ENCODE results near the gene CD180. TPM values are rescaled to one million over a fixed set of nuclear protein-coding genes. Genes with fewer than 3 reads are reported as not detected.

CD180 gene
- total RNA-seq, 2 experiments from 2014 or later, result 0.04 TPM; not detected in 1

GRCh38 chr5:67201897-67202549 lies 5.4 kb upstream of the CD180 start:
- H3K36me3 Mint-ChIP-seq, result peaks cover 7% of the 10 kb centered on the region
- no peaks in the 10 kb centered on the region for H3K27me3 Mint-ChIP-seq
- H3K4me1 Mint-ChIP-seq, result peaks cover 67% of the 10 kb centered on the region
- no peak for DNase-seq
- H3K9me3 Mint-ChIP-seq, result peaks cover 12% of the 10 kb centered on the region
- peak overlapping the region; percentile 12 for H3K27ac Mint-ChIP-seq
- H3K4me3 Mint-ChIP-seq, result no peak overlapping the region

GRCh38 chr5:67200809-67201562 lies 4.4 kb upstream of the CD180 start:
- Mint-ChIP-seq H3K27ac (no peak overlapping the region), H3K4me3 (no peak overlapping the region), H3K9me3 (peaks cover 12% of the 10 kb centered on the region), H3K36me3 (peaks cover 5% of the 10 kb centered on the region), H3K4me1 (peaks cover 57% of the 10 kb centered on the region), H3K27me3 (no peaks in the 10 kb centered on the region)
- no peak for DNase-seq

DNA sequence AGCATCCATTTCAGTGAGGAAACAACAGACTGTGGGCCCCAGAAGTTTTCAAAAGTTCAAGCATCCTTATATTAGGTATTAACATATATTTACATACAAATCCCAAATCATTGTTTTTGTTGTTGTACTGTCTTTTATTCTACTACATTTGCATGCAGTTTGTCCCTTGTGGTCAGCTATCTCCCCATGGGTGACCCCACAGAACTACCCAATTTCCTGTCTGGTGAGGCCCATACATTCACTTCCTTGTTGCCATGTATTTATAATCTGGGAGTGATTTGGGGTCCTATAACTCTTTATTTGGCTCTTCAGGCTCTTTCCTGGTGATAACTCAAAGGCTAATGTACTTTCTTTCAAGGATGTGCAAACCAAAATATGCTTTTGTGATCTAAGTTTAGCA lies 3.3 kb upstream of the CD180 start:
- H3K36me3 Mint-ChIP-seq, result peaks cover 5% of the 10 kb centered on the region
- no peak overlapping the region for H3K4me3 Mint-ChIP-seq
- no peak overlapping the region for H3K27ac Mint-ChIP-seq
- DNase-seq, result no peak
- no peaks in the 10 kb centered on the region for H3K27me3 Mint-ChIP-seq
- H3K9me3 Mint-ChIP-seq, result peaks cover 12% of the 10 kb centered on the region
- peaks cover 47% of the 10 kb centered on the region for H3K4me1 Mint-ChIP-seq

DNA sequence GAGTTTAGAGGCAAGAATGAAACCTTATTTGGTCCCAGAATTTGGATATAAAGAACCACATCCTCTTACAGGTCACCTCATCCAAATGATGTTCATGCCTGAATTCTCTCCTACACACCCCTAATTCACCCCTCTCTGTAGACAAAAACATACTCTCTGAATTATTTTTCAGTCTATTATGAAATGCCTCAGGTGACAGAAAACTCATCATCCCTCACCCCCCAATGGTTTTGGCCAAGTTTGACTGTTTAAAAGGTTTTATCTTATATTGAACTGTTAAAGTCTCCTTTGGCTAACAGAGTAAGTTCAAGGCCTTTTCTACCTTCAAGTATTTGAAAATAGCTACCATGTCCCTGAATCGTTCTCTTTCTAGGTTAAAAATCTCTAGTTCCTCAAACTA lies 2.3 kb upstream of the CD180 start:
- Mint-ChIP-seq H3K27ac (no peak overlapping the region), H3K4me1 (peaks cover 41% of the 10 kb centered on the region), H3K27me3 (no peaks in the 10 kb centered on the region), H3K9me3 (peaks cover 12% of the 10 kb centered on the region), H3K4me3 (no peak overlapping the region), H3K36me3 (peaks cover 2% of the 10 kb centered on the region)
- no peak for DNase-seq

- H3K36me3 Mint-ChIP-seq, result peaks cover 3% of the 10 kb centered on the region
- H3K9me3 Mint-ChIP-seq, result peaks cover 12% of the 10 kb centered on the region
- no peak for DNase-seq
- no peak overlapping the region for H3K27ac Mint-ChIP-seq
- H3K4me3 Mint-ChIP-seq, result no peak overlapping the region
- H3K4me1 Mint-ChIP-seq, result peaks cover 35% of the 10 kb centered on the region
- no peaks in the 10 kb centered on the region for H3K27me3 Mint-ChIP-seq
These were observed 937 bp upstream of the CD180 start for GRCh38 chr5:67197536-67197935.

DNA sequence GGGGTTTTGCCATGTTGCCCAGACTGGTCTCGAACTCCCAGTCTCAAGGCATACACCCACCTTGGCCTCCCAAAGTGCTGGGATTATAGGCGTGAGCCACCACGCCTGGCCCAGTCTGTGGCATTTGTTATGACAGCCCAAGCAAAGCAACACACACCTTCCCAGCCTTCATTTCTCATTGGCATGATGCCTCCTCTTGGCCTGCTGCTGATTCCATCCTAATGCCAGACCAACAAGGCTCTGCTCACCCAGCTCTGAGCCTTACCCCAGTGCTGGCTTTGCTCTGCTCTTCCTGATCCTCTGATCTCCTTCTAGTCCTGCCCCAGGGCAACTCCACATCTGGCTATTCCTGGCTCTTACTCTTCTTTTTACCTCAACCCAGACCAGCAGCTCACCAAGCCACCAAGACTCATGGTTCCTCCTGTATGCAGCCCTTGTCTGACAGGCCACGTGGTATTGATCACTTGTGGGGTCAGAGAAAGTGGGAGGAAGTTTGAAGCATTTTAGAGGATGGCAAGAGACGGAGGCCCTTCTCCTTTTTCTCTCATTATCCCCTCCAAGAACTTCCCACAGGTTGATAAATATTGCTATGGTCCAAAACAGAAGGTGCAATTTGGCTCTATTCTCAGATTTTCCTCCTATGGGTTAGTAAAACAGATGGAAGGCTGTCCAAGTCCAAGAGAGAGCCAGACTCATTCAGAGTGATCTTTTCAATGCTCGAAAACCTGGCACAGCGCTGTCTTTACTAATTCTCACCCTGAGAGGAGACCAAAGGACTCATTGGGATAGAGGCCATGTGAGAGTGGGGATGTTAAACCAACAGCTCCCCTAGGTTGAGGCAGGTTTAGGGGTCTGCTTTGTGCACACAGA lies 958 bp downstream of the CD180 start:
- peak overlapping the region; percentile 52 for H3K27ac Mint-ChIP-seq

DNA sequence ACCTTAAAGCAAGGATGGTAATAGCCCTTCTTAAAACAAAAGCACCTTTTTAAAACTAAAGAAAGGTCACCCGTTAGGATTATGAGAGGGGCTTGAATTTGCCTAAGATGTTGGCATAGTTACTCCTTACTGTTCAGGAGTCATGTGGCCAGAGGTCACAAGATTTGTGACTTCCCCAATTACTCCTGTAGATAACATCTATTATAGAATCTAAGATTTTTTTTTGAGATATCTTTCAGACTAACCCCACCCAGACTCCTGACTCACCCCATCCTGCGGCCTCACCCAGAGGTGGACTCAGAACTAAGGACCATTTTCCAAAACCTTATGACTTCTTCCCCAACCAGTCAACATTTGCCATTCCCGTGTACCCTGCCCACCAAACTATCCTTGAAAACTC lies 2.4 kb downstream of the CD180 start:
- H3K9me3 Mint-ChIP-seq, result peaks cover 9% of the 10 kb centered on the region
- no peaks in the 10 kb centered on the region for H3K27me3 Mint-ChIP-seq
- DNase-seq, result no peak
- peaks cover 22% of the 10 kb centered on the region for H3K4me1 Mint-ChIP-seq
- H3K4me3 Mint-ChIP-seq, result no peak overlapping the region
- peaks cover 3% of the 10 kb centered on the region for H3K36me3 Mint-ChIP-seq
- H3K27ac Mint-ChIP-seq, result no peak overlapping the region

More for the DNA sequence above, 958 bp downstream of the CD180 start:
- no peak for DNase-seq
- Mint-ChIP-seq H3K27me3 (no peaks in the 10 kb centered on the region), H3K36me3 (peaks cover 3% of the 10 kb centered on the region), H3K4me3 (peak overlapping the region; percentile 2), H3K4me1 (peaks cover 25% of the 10 kb centered on the region), H3K9me3 (peaks cover 12% of the 10 kb centered on the region)

DNA sequence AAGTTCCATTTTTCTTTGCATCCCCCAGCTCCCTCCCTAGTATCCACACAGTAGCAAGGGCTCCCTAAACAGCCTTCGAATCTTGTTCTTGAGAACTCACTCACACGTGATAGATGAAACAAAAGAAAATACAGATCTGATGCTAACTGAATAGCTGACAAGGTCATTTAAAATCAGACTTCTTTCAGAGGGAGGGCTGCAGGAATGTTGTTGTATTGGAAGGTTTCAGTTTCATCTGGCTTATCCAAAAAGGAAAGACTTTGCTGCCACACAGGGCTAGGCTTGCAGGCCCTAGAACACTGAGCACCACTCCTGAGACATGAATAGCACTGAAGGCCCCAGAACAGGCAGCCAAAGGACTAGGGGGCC lies 3.2 kb downstream of the CD180 start:
- Mint-ChIP-seq H3K4me3 (no peak overlapping the region), H3K27me3 (no peaks in the 10 kb centered on the region), H3K36me3 (peaks cover 3% of the 10 kb centered on the region), H3K27ac (no peak overlapping the region), H3K4me1 (peaks cover 23% of the 10 kb centered on the region), H3K9me3 (peaks cover 5% of the 10 kb centered on the region)
- DNase-seq, result no peak

DNA sequence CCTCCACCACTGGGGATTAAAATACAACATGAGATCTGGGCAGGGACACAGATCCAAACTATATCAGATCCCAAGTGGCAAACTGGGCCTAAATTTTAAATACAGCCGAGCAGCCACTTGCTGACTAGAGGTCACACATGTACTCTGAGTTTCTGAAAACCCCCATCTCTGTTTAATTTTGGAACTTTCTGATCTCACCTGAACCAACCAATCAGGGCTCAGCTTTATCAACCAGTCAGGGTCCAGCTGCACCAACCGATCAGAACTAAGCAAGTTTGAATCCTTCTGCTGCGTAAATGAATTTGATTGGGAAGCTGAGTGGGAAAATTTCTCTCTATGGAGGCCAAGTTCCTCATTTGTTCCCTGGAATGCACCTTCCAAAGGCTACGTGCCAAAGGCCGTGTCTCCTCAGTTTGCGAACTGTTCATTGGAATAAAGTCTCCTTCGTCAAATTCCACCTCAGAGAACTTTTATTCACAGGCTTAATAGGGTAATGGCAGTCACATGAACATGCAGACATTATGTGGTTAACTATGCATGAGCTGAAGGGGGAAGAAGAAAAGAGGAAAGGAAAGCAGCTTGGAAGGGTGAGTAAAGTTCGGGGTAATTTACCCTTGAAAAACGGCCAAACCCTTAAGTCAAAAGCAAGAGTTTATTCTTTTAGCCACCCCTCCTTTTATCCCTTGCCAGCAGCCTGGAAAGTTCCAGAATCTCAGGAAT lies 3.7 kb downstream of the CD180 start:
- no peak for DNase-seq
- Mint-ChIP-seq H3K9me3 (peaks cover 4% of the 10 kb centered on the region), H3K27me3 (no peaks in the 10 kb centered on the region), H3K27ac (no peak overlapping the region), H3K36me3 (peaks cover 3% of the 10 kb centered on the region), H3K4me3 (no peak overlapping the region), H3K4me1 (peaks cover 27% of the 10 kb centered on the region)

DNA sequence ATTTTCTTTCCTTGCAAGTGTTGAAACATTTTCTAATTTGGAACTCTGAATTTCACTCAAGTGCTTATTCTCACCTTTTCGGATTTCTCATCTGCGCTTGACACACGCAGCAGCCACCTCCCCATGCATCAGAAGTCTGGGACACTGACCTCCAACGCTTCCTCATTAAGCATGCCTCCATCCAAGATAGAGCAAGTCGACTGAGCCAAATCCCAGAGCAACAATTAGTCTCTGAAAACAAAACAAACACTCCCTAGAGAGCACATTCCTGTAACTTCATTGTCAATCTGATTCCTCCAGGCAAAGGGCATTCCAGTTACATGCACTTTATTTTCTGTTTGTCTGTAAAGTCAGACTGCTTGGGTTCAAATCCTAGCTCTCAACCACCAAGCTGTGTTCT lies 5.7 kb downstream of the CD180 start:
- DNase-seq, result no peak
- H3K4me1 Mint-ChIP-seq, result peaks cover 35% of the 10 kb centered on the region
- peaks cover 4% of the 10 kb centered on the region for H3K9me3 Mint-ChIP-seq
- no peaks in the 10 kb centered on the region for H3K27me3 Mint-ChIP-seq
- no peak overlapping the region for H3K27ac Mint-ChIP-seq
- H3K4me3 Mint-ChIP-seq, result no peak overlapping the region
- H3K36me3 Mint-ChIP-seq, result peaks cover 3% of the 10 kb centered on the region

GRCh38 chr5:67190410-67190809 lies 6.2 kb downstream of the CD180 start:
- Mint-ChIP-seq H3K4me1 (peaks cover 35% of the 10 kb centered on the region), H3K36me3 (peaks cover 3% of the 10 kb centered on the region), H3K27me3 (no peaks in the 10 kb centered on the region), H3K27ac (no peak overlapping the region), H3K4me3 (no peak overlapping the region), H3K9me3 (peaks cover 4% of the 10 kb centered on the region)
- no peak for DNase-seq

GRCh38 chr5:67189931-67190330 lies 6.7 kb downstream of the CD180 start:
- peaks cover 35% of the 10 kb centered on the region for H3K4me1 Mint-ChIP-seq
- DNase-seq, result no peak
- no peak overlapping the region for H3K4me3 Mint-ChIP-seq
- no peaks in the 10 kb centered on the region for H3K27me3 Mint-ChIP-seq
- H3K36me3 Mint-ChIP-seq, result peaks cover 3% of the 10 kb centered on the region
- no peak overlapping the region for H3K27ac Mint-ChIP-seq
- H3K9me3 Mint-ChIP-seq, result peaks cover 4% of the 10 kb centered on the region

- H3K36me3 Mint-ChIP-seq, result peaks cover 3% of the 10 kb centered on the region
- H3K9me3 Mint-ChIP-seq, result peaks cover 4% of the 10 kb centered on the region
- no peak overlapping the region for H3K4me3 Mint-ChIP-seq
- DNase-seq, result no peak
- no peaks in the 10 kb centered on the region for H3K27me3 Mint-ChIP-seq
- H3K4me1 Mint-ChIP-seq, result peaks cover 32% of the 10 kb centered on the region
- H3K27ac Mint-ChIP-seq, result no peak overlapping the region
These were observed 7.6 kb downstream of the CD180 start for GRCh38 chr5:67189079-67189354.

- H3K9me3 Mint-ChIP-seq, result peaks cover 4% of the 10 kb centered on the region
- H3K27ac Mint-ChIP-seq, result peak overlapping the region; percentile 37
- H3K4me3 Mint-ChIP-seq, result no peak overlapping the region
- peaks cover 31% of the 10 kb centered on the region for H3K4me1 Mint-ChIP-seq
- no peak for DNase-seq
- H3K36me3 Mint-ChIP-seq, result peaks cover 3% of the 10 kb centered on the region
- H3K27me3 Mint-ChIP-seq, result no peaks in the 10 kb centered on the region
These were observed 8.1 kb downstream of the CD180 start for GRCh38 chr5:67188274-67189078.
